UCSD-AML1 (cell line): ENCODE measurements around the gene ZNRF2.

ENCODE experiments used
- DNase-seq: peaks from one replicate; lab custom pipeline; 2025; ENCODE audit not compliant: unreplicated experiment; lab: John Stamatoyannopoulos, UW

The ZNRF2 gene

DNA sequence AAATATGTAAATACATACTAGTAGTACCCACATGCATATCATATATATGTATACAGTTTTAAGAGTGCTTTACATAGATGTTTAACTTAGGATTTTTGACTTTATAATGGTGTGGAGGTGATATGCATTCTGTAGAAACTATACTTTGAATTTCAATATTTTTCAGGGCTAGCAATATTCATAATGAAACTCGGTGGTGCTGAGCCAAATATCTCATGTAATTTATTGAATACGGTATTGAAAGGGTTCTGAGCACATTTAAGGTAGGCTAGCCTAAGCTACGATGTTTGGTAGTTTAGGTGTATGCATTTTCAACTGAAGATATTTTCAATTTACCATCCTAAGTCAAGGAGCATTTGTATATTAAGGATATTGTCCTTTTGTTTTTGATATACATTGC lies 36.0 kb downstream of the ZNRF2 start:
- DNase-seq = no peak

GRCh38 chr7:30321089-30321881 lies 36.9 kb downstream of the ZNRF2 start:
- no peak for DNase-seq

GRCh38 chr7:30321882-30322192 lies 37.4 kb downstream of the ZNRF2 start:
- DNase-seq = no peak

DNA sequence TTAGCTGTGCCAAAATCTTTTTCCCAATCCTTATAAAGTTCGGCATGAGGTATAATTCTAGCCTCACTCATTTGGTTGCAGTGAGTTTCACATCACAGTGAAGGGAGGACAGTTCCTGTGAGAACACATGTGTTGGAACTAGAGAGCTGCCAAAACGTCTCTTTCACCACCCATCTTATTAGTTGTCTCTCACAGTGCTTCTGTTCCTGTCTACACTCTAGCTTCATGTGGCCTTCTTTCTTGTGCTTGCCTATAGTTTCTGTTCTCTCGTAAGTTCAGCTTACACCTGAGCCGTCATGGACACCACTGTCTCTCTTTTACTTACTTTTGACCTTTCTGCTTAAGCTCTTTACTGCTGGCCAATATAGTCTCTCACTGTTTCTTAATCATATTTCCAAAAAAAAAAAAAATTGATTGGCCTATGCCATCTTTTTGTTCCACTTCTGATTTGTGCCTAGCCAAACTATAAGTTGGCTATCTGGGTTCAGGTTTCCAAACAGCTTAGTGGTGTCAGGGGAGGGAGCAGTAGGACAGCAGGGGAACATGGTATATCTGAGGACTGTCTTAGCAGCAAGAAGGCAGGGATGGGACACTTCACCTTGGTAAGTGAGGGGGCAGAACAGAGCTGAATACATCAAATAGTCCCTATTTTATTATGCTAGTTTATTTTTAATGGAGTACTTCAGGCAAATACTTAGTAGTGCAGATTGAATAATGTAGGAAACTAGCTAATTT lies 38.0 kb downstream of the ZNRF2 start:
- DNase-seq = no peak

- DNase-seq = no peak
Measured at GRCh38 chr7:30323006-30323355, 38.6 kb downstream of the ZNRF2 start.

DNA sequence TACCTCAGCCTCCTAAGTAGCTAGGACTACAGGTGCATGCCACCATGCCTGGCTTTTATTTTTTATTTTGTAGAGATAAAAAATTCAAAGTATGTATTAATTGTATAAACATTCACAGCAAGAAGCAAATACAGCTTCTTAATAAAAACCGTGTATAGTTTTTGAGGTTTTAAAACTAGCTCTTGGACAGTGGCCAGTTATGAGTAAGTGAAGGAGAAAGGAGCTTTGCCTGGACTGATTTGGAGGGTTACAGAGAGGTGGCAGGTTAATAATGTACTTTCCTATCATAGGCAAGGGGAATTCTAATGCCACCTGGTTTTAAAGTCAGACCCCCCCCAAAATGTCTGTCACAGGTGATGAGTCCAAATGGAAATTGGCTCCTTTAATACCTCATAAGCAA lies 43.4 kb downstream of the ZNRF2 start:
- no peak for DNase-seq

DNA sequence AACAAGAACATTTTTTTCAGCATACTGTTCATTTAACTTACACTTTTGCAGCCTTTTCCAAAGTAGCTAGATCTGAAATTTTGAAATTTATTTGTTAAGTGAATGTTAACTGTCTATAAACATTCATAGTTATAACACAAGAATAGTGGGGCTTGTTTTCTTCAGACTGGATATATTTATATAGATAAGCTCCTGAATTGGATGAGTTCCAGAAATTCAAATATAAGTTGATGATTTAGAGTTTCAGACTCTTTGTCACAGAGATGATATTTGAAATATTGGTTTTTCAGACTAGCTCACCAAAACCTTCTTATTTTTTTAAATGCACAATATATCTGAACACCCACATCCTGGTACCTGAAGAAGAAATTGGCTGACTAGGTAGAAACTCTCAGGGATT lies 44.0 kb downstream of the ZNRF2 start:
- no peak for DNase-seq

GRCh38 chr7:30329716-30330115 lies 45.3 kb downstream of the ZNRF2 start:
- DNase-seq = no peak

GRCh38 chr7:30330134-30331111 lies 46.0 kb downstream of the ZNRF2 start:
- no peak for DNase-seq

DNA sequence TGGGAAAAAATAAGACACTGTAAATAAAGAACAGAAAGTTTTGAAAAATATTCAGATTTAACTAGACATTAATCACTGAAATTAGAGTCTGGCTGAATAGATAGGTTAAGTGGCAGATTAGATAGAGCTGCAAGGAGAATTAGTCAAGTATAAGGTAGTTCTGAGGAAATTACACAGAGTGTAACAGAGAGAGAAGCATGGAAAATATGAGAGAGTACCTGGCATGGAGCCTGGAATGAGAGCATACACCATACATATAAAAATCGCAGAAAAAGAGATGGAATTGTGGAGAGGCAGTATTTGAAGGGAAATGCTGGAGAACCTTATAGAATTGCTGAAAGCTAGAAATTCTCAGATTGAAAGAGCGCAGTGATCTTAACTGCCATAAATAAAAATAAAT lies 46.9 kb downstream of the ZNRF2 start:
- DNase-seq = no peak

DNA sequence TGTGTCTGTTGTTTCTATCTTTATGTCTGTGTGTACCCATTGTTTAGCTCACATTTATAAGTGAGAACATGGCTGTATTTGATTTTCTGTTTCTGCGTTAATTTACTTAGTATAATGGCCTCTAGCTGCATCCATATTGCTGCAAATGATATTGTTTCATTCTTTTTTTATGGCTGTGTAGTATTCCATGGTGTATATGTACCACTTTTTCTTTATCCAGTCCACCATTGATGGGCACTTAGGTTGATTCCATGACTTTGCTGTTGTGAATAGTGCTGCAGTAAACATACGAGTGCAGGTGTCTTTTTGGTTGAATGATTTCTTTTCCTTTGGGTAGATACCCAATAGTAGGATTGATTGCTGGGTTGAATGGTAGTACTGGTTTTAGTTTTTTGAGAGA lies 48.2 kb downstream of the ZNRF2 start:
- no peak for DNase-seq

DNA sequence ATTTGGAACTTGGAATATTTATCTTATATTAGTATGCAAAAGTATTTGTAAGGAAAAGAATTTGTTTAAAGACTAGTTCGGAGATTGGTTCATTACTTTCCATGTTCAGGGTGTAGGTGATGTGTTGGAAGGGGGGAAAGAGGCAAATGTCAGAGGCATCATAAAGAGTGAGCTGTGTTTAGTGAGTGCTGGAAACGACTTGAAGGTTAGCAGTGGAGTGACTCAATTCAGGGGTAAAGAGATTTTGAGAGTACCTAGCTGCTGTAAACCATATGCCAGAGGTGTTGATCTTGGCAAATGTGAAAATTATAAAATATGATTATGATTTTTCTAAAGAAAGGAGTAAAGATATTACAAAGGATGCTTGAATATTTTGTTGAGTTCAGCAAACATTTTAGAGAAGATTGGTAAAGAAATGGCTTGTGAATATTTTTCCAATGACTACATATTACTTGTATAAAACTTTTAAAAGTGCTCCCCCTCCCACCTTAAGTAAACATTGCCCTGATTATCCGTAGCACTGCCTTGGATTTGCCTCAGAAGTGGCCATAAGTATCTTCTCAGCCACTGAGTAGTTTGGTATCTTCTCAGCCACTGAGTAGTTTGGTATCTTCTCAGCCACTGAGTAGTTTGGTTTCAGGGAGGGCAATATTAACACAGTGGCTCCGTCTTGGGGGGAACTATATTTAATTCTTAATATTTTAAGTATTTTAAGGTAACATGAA lies 51.5 kb downstream of the ZNRF2 start:
- DNase-seq = no peak

GRCh38 chr7:30344513-30344912 lies 60.1 kb downstream of the ZNRF2 start:
- DNase-seq = no peak

DNA sequence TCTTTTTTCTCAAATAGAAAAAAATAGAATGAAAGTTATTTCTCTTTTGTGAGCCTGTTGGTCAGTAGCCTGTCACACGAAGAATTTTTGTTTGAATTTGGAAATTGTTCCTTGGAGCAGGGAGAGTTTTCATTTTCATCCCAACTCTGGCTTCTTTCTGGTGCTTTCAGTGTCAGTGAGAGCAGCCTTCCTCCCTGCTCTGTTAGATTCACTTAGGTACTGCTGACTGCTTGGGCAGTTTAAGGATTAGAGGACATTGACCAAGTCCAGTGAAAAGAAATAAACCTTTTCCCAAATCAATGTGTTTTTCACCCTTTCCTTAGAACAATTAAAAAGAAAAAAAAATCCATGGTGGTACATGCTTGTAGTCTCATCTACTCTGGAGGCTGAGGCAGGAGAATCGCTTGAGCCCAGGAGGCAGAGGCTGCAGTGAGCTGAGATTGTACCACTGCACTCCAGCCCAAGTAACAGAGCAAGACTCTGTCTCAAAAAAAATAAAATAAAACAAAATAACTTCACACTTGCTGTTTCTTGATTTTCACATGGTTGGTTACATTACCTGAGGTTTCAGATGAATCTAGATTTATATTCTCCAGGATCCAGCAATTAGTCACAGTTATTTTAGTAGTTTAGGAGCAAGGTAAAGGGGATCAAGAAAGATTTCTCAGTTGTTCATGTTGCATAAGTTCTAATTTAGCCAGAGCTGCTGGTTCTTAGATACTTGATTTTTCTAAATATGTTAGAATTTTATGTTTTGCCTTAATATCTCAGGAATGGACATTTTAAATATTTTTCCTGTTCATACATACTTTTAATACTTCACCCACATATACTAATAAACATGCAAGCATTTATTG lies 63.1 kb downstream of the ZNRF2 start:
- DNase-seq = no peak

GRCh38 chr7:30348083-30348560 lies 63.7 kb downstream of the ZNRF2 start:
- no peak for DNase-seq

GRCh38 chr7:30349170-30349569 lies 64.8 kb downstream of the ZNRF2 start:
- DNase-seq = no peak

- no peak for DNase-seq
Measured at GRCh38 chr7:30349816-30350215, 65.4 kb downstream of the ZNRF2 start.

DNA sequence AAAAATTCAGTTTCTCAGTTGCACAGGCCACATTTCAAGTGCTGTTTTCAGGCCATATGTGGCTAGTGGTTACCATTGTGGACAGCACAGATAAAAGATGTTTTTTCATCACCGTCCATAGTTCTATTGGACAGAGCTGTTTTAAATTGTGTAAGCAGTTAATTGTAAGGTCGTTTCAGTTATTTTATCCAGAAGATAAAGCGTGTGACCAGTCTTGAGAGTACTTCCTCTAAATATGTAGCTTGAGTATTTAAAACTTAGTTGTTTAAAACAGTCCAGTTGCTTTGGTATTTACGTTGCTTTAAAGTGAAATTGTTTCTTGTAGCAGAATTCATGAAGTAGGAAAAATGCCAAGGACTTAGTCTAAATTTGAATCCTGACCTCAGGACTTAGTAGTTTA lies 66.9 kb downstream of the ZNRF2 start:
- DNase-seq = no peak

- DNase-seq = no peak
Measured at GRCh38 chr7:30351724-30352123, 67.3 kb downstream of the ZNRF2 start.

- DNase-seq = no peak
Measured at GRCh38 chr7:30352169-30352568, 67.8 kb downstream of the ZNRF2 start.
